T-helper 17 cell (primary cell): Measurements from ENCODE around the gene RXFP2. TPM values are rescaled to one million over a fixed set of nuclear protein-coding genes. Genes with fewer than 3 reads are reported as not detected.

Source experiments
- ATAC-seq: fragments of 150-1000 bp; cut with Tn5 transposase; 2 replicates; pipeline ENCODE4 v1.10.0; 2021; ENCODE audit warnings: mild to moderate bottlenecking, moderate library complexity
- DNase-seq, 3 donors: peaks; one replicate each; pipeline versions ENCODE4 v3.0.0 to v3.0.0-alpha.2; 2020 to 2021
- H3K9me3 ChIP-seq: one replicate; pipeline ENCODE4 v1.7.0; 2013; ENCODE audit warnings: low read length, mild to moderate bottlenecking; ENCODE audit not compliant: control insufficient read depth, poor library complexity, severe bottlenecking
- H3K27ac Mint-ChIP-seq: one replicate; pipeline ENCODE4 v1.8.0; 2022; ENCODE audit warnings: mild to moderate bottlenecking, moderate library complexity, mixed read lengths
- H3K27me3 Mint-ChIP-seq: one replicate; pipeline ENCODE4 v1.8.0; 2022; ENCODE audit warnings: mixed read lengths
- H3K36me3 Mint-ChIP-seq: one replicate; pipeline ENCODE4 v1.8.0; 2022; ENCODE audit warnings: low read depth, mixed read lengths
- H3K4me1 Mint-ChIP-seq: one replicate; pipeline ENCODE4 v1.8.0; 2022; ENCODE audit warnings: mild to moderate bottlenecking, mixed read lengths
- H3K4me3 Mint-ChIP-seq: one replicate; pipeline ENCODE4 v1.8.0; 2022; ENCODE audit warnings: mild to moderate bottlenecking, moderate library complexity, mixed read lengths
- total RNA-seq, 4 donors: library from RNA in 2 of 4; stranded (reverse) in 2 of 4; gene quantifications; one replicate each; pipeline ENCODE4 v1.2.3 and lab custom pipeline; 2022 to 2026

Gene RXFP2
- total RNA-seq, 2 donors from 2014 or later, result not detected

DNA sequence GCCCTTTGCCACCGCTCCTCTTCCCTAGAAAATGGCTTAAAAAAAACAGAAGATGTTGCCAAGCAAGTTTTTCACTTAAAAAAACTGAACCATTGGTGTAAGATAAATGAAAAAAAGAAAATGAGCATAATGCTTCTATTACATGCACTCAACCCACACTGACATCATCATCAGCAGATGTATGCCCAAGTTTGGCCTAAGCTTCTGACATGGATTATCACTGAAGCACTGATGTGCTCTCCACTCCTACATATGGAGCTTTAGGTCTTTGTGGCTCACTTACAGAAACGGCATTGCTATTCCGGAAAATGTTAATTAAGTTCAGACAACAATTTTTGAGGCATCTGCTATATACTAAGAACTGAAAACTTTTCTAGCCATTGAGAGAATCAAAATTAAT is 8.0 kb downstream of the RXFP2 start:
- no peak overlapping the region for H3K4me3 Mint-ChIP-seq
- DNase-seq (no peak), ATAC-seq (no peak)
- no peaks in the 10 kb centered on the region for H3K9me3 ChIP-seq
- peaks cover under 1% of the 10 kb centered on the region for H3K36me3 Mint-ChIP-seq
- no peak overlapping the region for H3K27ac Mint-ChIP-seq
- peaks cover 3% of the 10 kb centered on the region for H3K4me1 Mint-ChIP-seq
- H3K27me3 Mint-ChIP-seq, result peaks cover 49% of the 10 kb centered on the region

DNA sequence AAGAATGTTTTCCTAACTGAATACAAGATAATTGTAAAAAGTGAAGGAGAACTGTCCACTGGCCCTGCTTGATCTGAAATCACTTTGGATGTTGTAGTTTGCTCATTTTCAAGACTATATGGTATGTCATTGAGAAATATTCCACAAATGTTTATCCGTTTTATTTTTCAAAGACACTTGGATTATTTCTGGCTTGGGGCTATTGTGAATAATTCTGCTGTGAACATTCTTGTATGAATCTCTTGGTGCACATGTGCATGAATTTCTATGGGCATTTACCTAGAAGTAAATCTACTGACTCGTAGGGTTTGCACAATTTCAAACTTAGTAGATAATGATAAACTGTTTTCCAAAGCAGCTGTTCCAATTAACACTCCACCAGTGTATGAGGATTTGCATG is 8.6 kb downstream of the RXFP2 start:
- ATAC-seq (no peak), DNase-seq (no peak)
- Mint-ChIP-seq H3K36me3 (no peaks in the 10 kb centered on the region), H3K27me3 (peaks cover 48% of the 10 kb centered on the region), H3K4me3 (no peak overlapping the region), H3K27ac (no peak overlapping the region), H3K4me1 (peaks cover 2% of the 10 kb centered on the region)
- H3K9me3 ChIP-seq, result no peaks in the 10 kb centered on the region

DNA sequence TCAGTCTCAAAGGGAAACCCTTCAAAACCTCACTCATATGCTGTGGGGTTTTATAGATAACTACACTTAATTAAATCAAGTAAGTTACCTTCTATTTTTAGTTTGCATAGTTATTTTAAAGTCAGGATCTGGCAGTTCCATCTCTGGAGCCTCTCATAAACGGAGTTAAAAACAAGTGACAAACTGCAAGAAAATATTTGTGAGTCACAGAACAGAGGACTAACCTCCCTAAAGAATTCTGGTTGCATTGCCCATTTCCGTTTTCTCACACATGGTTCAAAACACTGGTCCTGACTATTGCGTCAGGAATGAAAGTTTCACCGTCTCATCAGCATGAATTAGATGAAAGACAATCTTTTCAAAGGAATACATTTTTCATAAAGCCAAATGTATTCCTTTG is 10.6 kb downstream of the RXFP2 start:
- Mint-ChIP-seq H3K36me3 (peaks cover under 1% of the 10 kb centered on the region), H3K27me3 (peaks cover 55% of the 10 kb centered on the region), H3K4me1 (peaks cover 2% of the 10 kb centered on the region), H3K27ac (no peak overlapping the region), H3K4me3 (no peak overlapping the region)
- DNase-seq (no peak), ATAC-seq (no peak)
- no peaks in the 10 kb centered on the region for H3K9me3 ChIP-seq

DNA sequence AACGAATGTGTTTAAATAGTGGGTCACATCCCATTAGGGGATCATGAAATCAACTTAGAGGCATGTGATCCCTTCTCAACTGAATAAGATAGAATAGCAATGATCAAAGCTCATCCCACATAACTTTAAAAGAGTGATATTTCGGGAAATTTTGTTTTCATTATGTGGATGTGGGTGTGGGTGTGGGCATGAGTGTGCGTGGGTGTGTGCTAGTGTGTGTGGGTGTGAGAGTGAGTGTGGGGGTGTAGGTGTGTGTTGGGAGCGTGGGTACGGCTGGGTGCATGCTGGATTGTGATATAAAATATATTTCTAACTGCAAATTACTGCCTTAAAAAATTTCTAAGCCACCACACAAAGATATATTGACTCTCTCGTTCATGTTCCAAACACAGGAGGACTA is 15.9 kb downstream of the RXFP2 start:
- DNase-seq, result no peak
- H3K27me3 Mint-ChIP-seq, result peaks cover 41% of the 10 kb centered on the region
- no peak for ATAC-seq
- H3K4me3 Mint-ChIP-seq, result no peak overlapping the region
- peaks cover 3% of the 10 kb centered on the region for H3K36me3 Mint-ChIP-seq
- no peak overlapping the region for H3K27ac Mint-ChIP-seq
- H3K4me1 Mint-ChIP-seq, result no peaks in the 10 kb centered on the region
- H3K9me3 ChIP-seq, result no peaks in the 10 kb centered on the region

DNA sequence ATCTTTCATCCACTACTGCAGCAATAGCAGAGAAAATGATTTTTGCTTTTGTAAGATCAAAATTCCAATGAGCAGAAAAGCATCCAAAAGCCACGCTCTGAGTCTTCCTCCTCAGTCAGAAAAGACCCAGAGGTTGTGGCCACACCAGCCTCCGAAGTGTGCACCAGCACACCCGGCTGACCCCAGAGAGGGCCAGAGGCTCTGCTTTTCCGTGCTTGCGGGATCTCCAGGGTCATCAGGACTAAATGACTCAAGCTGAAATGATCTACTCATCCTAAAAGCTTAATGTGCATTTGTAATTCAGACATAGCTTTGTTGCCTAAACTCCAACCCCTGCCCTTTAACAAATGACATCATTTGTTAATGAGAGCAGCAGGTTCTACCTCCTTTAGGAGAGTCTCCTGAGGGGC is 16.5 kb downstream of the RXFP2 start:
- no peak overlapping the region for H3K4me3 Mint-ChIP-seq
- no peak for DNase-seq
- no peaks in the 10 kb centered on the region for H3K9me3 ChIP-seq
- H3K4me1 Mint-ChIP-seq, result no peaks in the 10 kb centered on the region
- H3K36me3 Mint-ChIP-seq, result peaks cover 3% of the 10 kb centered on the region
- no peak overlapping the region for H3K27ac Mint-ChIP-seq
- H3K27me3 Mint-ChIP-seq, result peaks cover 41% of the 10 kb centered on the region
- ATAC-seq, result no peak

DNA sequence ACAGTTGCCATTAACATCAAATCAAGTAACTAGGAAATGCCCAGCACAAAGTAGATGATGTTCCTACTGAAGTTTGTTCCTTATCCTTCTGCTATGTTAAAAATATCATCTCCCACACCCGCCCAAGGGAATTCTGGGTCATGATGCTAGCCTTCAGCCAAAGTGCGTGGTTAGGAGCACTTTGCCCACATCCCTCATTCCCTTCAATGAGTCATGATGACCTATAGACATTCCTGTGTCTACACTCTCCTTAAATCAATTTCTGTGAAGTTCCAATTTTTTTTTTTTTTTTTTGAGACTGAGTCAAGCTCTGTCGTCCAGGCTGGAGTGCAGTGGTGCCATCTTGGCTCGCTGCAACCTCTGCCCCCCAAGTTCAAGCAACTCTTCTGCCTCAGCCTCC is 17.0 kb downstream of the RXFP2 start:
- Mint-ChIP-seq H3K36me3 (peaks cover 3% of the 10 kb centered on the region), H3K4me3 (no peak overlapping the region), H3K4me1 (no peaks in the 10 kb centered on the region), H3K27ac (no peak overlapping the region), H3K27me3 (peaks cover 39% of the 10 kb centered on the region)
- H3K9me3 ChIP-seq, result no peaks in the 10 kb centered on the region
- DNase-seq, result no peak
- ATAC-seq, result no peak

DNA sequence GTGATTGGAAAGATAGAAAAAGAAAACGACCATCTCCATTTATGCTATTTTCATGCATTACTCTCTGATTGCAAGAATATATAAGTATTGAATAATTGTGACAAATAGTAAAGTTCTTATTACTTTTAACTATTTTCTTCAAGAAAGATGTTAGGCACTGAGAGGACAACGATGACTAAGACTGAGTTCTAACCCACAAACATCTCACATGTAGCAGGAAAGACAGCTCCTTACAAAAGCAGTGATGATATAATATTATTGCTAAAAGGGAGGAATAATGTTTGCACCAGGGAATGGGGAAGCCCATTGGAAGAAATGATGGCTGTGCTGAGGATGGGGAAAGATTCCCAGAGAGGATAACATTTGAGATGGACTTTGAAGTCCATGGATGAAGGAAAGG is 22.6 kb downstream of the RXFP2 start:
- no peak overlapping the region for H3K4me3 Mint-ChIP-seq
- no peaks in the 10 kb centered on the region for H3K4me1 Mint-ChIP-seq
- H3K27ac Mint-ChIP-seq, result no peak overlapping the region
- DNase-seq (no peak), ATAC-seq (no peak)
- no peaks in the 10 kb centered on the region for H3K9me3 ChIP-seq
- H3K36me3 Mint-ChIP-seq, result no peaks in the 10 kb centered on the region
- no peaks in the 10 kb centered on the region for H3K27me3 Mint-ChIP-seq

DNA sequence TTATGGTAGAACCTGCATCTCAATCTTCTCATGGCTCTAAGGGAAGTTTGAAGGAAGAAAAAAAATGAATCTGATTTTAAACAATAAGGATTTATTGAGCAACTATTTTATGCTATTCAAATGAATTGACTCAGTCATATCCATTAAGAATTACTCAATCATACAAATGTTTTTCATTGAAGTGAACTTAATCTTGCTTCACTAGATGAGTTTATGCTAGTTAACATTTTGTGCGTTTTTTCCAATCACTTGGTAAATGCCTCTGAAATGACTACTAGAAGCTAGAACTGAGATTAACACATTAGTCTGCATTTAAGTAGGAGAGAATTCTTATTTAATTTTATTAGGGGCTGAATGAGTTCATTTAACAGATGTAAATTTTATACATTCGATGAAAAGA is 25.2 kb downstream of the RXFP2 start:
- no peak for DNase-seq
- Mint-ChIP-seq H3K27me3 (no peaks in the 10 kb centered on the region), H3K36me3 (no peaks in the 10 kb centered on the region), H3K4me1 (no peaks in the 10 kb centered on the region), H3K27ac (no peak overlapping the region), H3K4me3 (no peak overlapping the region)
- H3K9me3 ChIP-seq, result no peaks in the 10 kb centered on the region
- ATAC-seq, result no peak

DNA sequence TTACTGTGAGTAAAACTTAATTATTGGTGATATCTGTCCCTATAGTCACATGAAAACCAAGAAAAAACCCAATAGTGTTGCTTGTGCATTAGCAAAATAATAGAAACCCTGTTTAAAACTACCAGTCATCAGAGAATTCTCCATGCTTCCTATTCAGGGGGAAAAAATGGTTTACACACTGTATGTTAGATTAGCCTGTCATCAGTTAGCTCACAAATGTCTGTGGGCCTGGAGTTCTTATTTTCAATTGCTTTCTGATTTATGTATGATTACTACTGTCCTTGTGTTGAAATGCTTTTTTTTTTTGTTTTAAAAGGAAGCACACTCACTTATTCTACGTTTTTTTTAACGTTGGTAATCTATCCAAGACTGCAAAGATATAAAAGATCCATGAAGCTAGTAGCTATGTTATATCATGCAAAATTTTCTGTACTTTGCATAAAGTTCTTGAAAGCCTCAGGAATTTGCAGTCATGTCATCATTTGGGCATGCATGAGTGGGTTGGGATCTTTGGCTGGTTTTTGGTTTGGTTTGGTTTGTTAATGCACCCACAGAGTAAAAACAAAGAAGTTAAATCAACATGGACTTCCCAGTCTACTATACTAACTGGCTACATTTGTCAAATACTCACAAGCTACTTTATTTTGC is 25.9 kb downstream of the RXFP2 start:
- Mint-ChIP-seq H3K27me3 (no peaks in the 10 kb centered on the region), H3K4me1 (no peaks in the 10 kb centered on the region), H3K36me3 (no peaks in the 10 kb centered on the region), H3K4me3 (no peak overlapping the region), H3K27ac (no peak overlapping the region)
- ATAC-seq (no peak), DNase-seq (no peak)
- no peaks in the 10 kb centered on the region for H3K9me3 ChIP-seq

DNA sequence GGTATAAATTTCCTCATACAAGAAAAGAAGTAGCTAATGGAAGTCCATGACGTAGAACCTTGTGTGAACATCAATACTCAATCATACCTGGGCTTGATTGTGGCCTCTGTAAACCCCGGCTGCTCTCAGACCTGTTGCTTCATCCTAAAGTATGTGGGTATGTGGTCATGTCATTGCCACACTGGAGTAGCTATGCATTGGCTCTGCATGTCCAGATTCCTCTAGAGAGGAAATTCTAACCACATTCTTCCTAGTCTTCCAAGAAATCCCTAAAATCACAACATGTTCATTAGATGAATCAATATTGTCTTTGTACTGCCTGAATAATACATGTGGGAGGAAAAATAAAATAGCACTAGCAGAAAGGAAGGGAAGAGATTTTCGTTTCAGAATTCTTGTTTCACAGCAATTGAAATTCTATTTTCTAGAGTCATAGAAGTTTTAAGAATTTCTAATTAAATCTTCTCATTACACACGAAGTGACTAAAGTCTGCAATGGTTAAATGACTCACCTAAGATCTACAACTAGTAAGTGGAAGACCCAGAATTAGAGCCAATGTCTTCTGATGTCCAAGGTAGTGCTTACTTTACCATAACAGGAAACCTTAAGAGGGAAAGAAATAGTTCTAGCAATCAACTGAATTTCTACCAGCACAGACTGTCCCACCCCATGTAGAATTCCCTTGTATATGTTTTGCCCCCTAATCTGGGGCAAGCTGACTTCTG is 28.0 kb downstream of the RXFP2 start:
- Mint-ChIP-seq H3K27ac (peak overlapping the region; percentile 12), H3K4me3 (no peak overlapping the region), H3K27me3 (no peaks in the 10 kb centered on the region), H3K36me3 (no peaks in the 10 kb centered on the region), H3K4me1 (no peaks in the 10 kb centered on the region)
- DNase-seq, result no peak
- no peak for ATAC-seq
- H3K9me3 ChIP-seq, result no peaks in the 10 kb centered on the region

DNA sequence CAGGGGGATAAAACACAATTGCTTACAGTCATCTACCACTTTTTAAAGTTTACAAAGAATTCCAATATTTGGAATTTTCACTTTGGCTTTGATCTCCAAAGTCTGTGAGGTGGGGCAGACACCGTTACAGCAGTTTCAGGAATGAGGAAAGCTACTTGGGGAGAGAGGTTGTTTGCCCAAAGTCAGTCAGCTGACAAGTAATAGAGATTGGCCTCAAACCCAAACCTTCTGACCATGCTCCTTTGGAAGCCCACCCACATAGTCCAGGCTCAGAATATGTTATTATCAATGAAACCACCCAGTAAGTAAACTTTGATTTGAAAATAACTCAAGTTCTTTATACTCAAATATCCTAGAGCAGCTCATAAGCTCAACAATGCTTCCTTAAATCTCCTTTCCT is 29.0 kb downstream of the RXFP2 start:
- Mint-ChIP-seq H3K27me3 (no peaks in the 10 kb centered on the region), H3K4me1 (peaks cover 4% of the 10 kb centered on the region), H3K4me3 (no peak overlapping the region), H3K27ac (no peak overlapping the region), H3K36me3 (no peaks in the 10 kb centered on the region)
- DNase-seq, result no peak
- ATAC-seq, result no peak
- H3K9me3 ChIP-seq, result no peaks in the 10 kb centered on the region

DNA sequence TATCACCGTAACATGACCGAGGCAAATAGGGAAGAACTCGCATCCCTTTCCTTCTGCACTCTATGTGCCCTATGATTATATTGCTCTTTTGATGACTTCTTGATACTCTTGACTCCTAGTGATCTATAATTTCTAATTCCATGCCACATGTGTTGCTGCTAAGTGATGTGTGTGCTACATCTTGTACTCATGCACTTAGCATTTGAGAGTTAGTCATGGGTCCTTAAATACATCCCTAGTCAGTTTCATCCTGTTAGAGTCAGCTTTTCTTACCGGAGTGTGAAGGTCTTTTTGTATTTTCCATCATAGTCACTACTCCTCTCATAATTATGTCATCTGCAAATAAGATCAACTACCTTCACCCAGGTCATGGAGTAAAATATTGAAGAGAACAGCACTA is 30.2 kb downstream of the RXFP2 start:
- ATAC-seq (no peak), DNase-seq (no peak)
- no peaks in the 10 kb centered on the region for H3K27me3 Mint-ChIP-seq
- no peaks in the 10 kb centered on the region for H3K9me3 ChIP-seq
- no peak overlapping the region for H3K27ac Mint-ChIP-seq
- H3K4me1 Mint-ChIP-seq, result peaks cover 16% of the 10 kb centered on the region
- H3K4me3 Mint-ChIP-seq, result no peak overlapping the region
- H3K36me3 Mint-ChIP-seq, result no peaks in the 10 kb centered on the region

DNA sequence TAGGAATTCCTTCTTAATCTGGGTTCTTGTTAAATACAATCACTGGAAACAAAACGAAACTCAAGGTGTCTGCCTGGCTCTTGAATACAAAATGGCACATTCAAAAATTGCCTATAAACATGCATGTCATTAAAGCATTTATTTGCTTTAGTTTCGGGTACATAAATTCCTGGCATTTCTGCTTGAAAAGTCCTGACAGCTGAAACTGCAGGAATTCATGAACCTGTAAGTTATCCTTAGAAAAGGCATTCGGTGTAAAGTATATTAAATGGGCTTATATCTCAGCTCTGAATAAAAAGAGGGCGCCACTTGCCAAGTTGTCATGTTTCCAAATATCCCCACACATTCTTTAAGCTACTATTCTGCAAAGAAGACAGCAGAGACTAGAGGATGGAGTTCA is 32.9 kb downstream of the RXFP2 start:
- Mint-ChIP-seq H3K27me3 (no peaks in the 10 kb centered on the region), H3K4me3 (no peak overlapping the region), H3K4me1 (peaks cover 16% of the 10 kb centered on the region), H3K36me3 (no peaks in the 10 kb centered on the region), H3K27ac (no peak overlapping the region)
- ATAC-seq (no peak), DNase-seq (no peak)
- H3K9me3 ChIP-seq, result no peaks in the 10 kb centered on the region

DNA sequence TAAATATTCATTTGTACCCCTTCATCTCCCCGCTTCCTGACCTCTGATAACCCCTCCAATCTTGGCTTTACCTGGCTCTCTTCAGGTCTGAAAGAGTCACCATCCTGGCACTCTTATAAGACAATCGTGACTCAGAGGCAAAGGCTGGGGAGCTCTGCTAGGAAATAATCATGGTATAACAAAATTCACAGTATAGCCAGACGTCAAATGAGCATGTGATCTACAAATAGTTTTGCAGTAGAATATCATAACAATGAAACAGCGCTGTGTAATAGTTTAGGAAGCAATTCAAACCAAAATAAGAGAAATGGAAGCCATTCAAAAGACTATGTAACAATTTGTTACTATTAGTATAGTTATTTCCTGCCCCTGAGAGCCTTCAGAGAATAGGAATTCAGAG is 34.2 kb downstream of the RXFP2 start:
- DNase-seq (no peak), ATAC-seq (no peak)
- no peaks in the 10 kb centered on the region for H3K9me3 ChIP-seq
- Mint-ChIP-seq H3K27me3 (peaks cover under 1% of the 10 kb centered on the region), H3K4me1 (peaks cover 16% of the 10 kb centered on the region), H3K27ac (peak overlapping the region; percentile 75), H3K36me3 (no peaks in the 10 kb centered on the region), H3K4me3 (peak overlapping the region; percentile 71)
